Measurements from ENCODE around the gene ATAD3A.
"Not testable (repeated sequence)": the region's sequence is repeated elsewhere in the genome, so short reads cannot be mapped to it uniquely, and the experiment has no call there.

Gene ATAD3A

GRCh38 chr1:1511533-1512285 is at the start of gene ATAD3A:
ATAD3A (plus strand) TSS chr1:1512162; CDS start chr1:1512269, 107 bp downstream.
- Mint-ChIP-seq H3K4me3 (peak within 1 kb of the TSS; percentile 81), H3K4me1 (peaks cover 15% of the 10 kb centered on the region), H3K27ac (peak within 1 kb of the TSS; percentile 92), H3K27me3 (no peaks in the 10 kb centered on the region), H3K36me3 (no peaks in the 10 kb centered on the region), H3K9me3 (no peaks in the 10 kb centered on the region)
- DNase-seq = peak; percentile 98
- CTCF ChIA-PET = interaction anchor here (1.1 kb wide), 1 partner anchor 140 kb away, joined by 3 read pairs; no protein-coding TSS in a partner anchor

- peak overlapping the region; percentile 77 for H3K27ac Mint-ChIP-seq
- H3K4me3 Mint-ChIP-seq = peak overlapping the region; percentile 56
- CTCF ChIA-PET = interaction anchor here (0.7 to 3.6 kb wide), 2 partner anchors 22 to 171 kb away, joined by 3 to 10 read pairs; no protein-coding TSS in a partner anchor
- no peaks in the 10 kb centered on the region for H3K9me3 Mint-ChIP-seq
- H3K27me3 Mint-ChIP-seq = peaks cover 20% of the 10 kb centered on the region
- H3K4me1 Mint-ChIP-seq = peaks cover 6% of the 10 kb centered on the region
- DNase-seq = peak; percentile 48
- H3K36me3 Mint-ChIP-seq = no peaks in the 10 kb centered on the region
Measured at GRCh38 chr1:1462318-1462966, 49.5 kb upstream of the ATAD3A start.

- no peaks in the 10 kb centered on the region for H3K36me3 Mint-ChIP-seq
- peaks cover 20% of the 10 kb centered on the region for H3K27me3 Mint-ChIP-seq
- CTCF ChIA-PET = interaction anchor here (3.6 kb wide), 1 partner anchor 22 kb away, joined by 10 read pairs; no protein-coding TSS in a partner anchor
- no peak for DNase-seq
- H3K9me3 Mint-ChIP-seq = no peaks in the 10 kb centered on the region
- H3K4me3 Mint-ChIP-seq = no peak overlapping the region
- peaks cover 6% of the 10 kb centered on the region for H3K4me1 Mint-ChIP-seq
- no peak overlapping the region for H3K27ac Mint-ChIP-seq
Measured at GRCh38 chr1:1463312-1463711, 48.6 kb upstream of the ATAD3A start.

GRCh38 chr1:1468196-1468985 is 43.6 kb upstream of the ATAD3A start:
- H3K27ac Mint-ChIP-seq, H3K4me3 Mint-ChIP-seq, H3K9me3 Mint-ChIP-seq, CTCF ChIA-PET, DNase-seq, H3K27me3 Mint-ChIP-seq, H3K36me3 Mint-ChIP-seq: not testable (repeated sequence)
- H3K4me1 Mint-ChIP-seq = peaks cover 23% of the 10 kb centered on the region

- DNase-seq = peak; percentile 44
- peak overlapping the region; percentile 84 for H3K4me3 Mint-ChIP-seq
- CTCF ChIA-PET = no interaction called here
- H3K9me3 Mint-ChIP-seq = no peaks in the 10 kb centered on the region
- peak overlapping the region; percentile 86 for H3K27ac Mint-ChIP-seq
- no peaks in the 10 kb centered on the region for H3K36me3 Mint-ChIP-seq
- H3K4me1 Mint-ChIP-seq = peaks cover 27% of the 10 kb centered on the region
- no peaks in the 10 kb centered on the region for H3K27me3 Mint-ChIP-seq
Measured at GRCh38 chr1:1470626-1471388, 41.2 kb upstream of the ATAD3A start.

GRCh38 chr1:1471389-1472052 is 40.4 kb upstream of the ATAD3A start, which contains the start of gene ATAD3B:
ATAD3B (plus strand) TSS chr1:1471765; CDS start chr1:1471885, 120 bp downstream.
- no peaks in the 10 kb centered on the region for H3K36me3 Mint-ChIP-seq
- CTCF ChIA-PET = no interaction called here
- H3K4me1 Mint-ChIP-seq = peaks cover 27% of the 10 kb centered on the region
- peak; percentile 97 for DNase-seq
- H3K4me3 Mint-ChIP-seq = peak within 1 kb of the TSS; percentile 84
- H3K27ac Mint-ChIP-seq = peak within 1 kb of the TSS; percentile 86
- no peaks in the 10 kb centered on the region for H3K27me3 Mint-ChIP-seq
- H3K9me3 Mint-ChIP-seq = no peaks in the 10 kb centered on the region

GRCh38 chr1:1472053-1472876 is 39.7 kb upstream of the ATAD3A start:
- H3K27ac Mint-ChIP-seq = peak overlapping the region; percentile 78
- DNase-seq = peak; percentile 53
- peak overlapping the region; percentile 77 for H3K4me3 Mint-ChIP-seq
- CTCF ChIA-PET, H3K36me3 Mint-ChIP-seq, H3K9me3 Mint-ChIP-seq, H3K27me3 Mint-ChIP-seq: not testable (repeated sequence)
- peaks cover 27% of the 10 kb centered on the region for H3K4me1 Mint-ChIP-seq

GRCh38 chr1:1476011-1476410 is 36.0 kb upstream of the ATAD3A start:
- H3K36me3 Mint-ChIP-seq = peaks cover 18% of the 10 kb centered on the region
- H3K9me3 Mint-ChIP-seq, H3K4me3 Mint-ChIP-seq, H3K27me3 Mint-ChIP-seq, CTCF ChIA-PET, DNase-seq, H3K27ac Mint-ChIP-seq: not testable (repeated sequence)
- H3K4me1 Mint-ChIP-seq = peaks cover 15% of the 10 kb centered on the region

GRCh38 chr1:1477206-1477605 is 34.8 kb upstream of the ATAD3A start:
- CTCF ChIA-PET = no interaction called here
- Mint-ChIP-seq H3K4me3 (no peak overlapping the region), H3K36me3 (peaks cover 18% of the 10 kb centered on the region), H3K9me3 (no peaks in the 10 kb centered on the region), H3K4me1 (peaks cover 13% of the 10 kb centered on the region), H3K27me3 (no peaks in the 10 kb centered on the region), H3K27ac (no peak overlapping the region)
- no peak for DNase-seq

- Mint-ChIP-seq H3K9me3 (no peaks in the 10 kb centered on the region), H3K4me3 (no peak overlapping the region), H3K4me1 (no peaks in the 10 kb centered on the region), H3K27ac (no peak overlapping the region), H3K36me3 (peaks cover 19% of the 10 kb centered on the region), H3K27me3 (no peaks in the 10 kb centered on the region)
- no peak for DNase-seq
- CTCF ChIA-PET = no interaction called here
Measured at GRCh38 chr1:1479547-1480487, 32.1 kb upstream of the ATAD3A start.

GRCh38 chr1:1480488-1480867 is 31.5 kb upstream of the ATAD3A start:
- H3K27ac Mint-ChIP-seq, H3K4me3 Mint-ChIP-seq, H3K4me1 Mint-ChIP-seq, H3K27me3 Mint-ChIP-seq, DNase-seq, CTCF ChIA-PET, H3K9me3 Mint-ChIP-seq: not testable (repeated sequence)
- peaks cover 19% of the 10 kb centered on the region for H3K36me3 Mint-ChIP-seq

GRCh38 chr1:1481811-1482210 is 30.2 kb upstream of the ATAD3A start:
- peaks cover 19% of the 10 kb centered on the region for H3K36me3 Mint-ChIP-seq
- H3K4me1 Mint-ChIP-seq, H3K27me3 Mint-ChIP-seq, H3K9me3 Mint-ChIP-seq, H3K27ac Mint-ChIP-seq, CTCF ChIA-PET, H3K4me3 Mint-ChIP-seq, DNase-seq: not testable (repeated sequence)
